Skin of body (tissue), 2 donors: Measurements from ENCODE around the gene BEX4. TPM values are rescaled to one million over a fixed set of nuclear protein-coding genes. Genes with fewer than 3 reads are reported as not detected.

ENCODE experiments used
- DNase-seq: peaks from one replicate; lab custom pipeline; 2025; lab: John Stamatoyannopoulos, UW
- total RNA-seq: library from RNA; depleted of rRNA; stranded (reverse); fragments of >200 nt; gene quantifications from one replicate; pipeline ENCODE4 v1.2.3, GENCODE V29; 2014

The BEX4 gene
- total RNA-seq, 1 donor from 2014 or later: 28.6 TPM

GRCh38 chrX:103236296-103236695, 21.4 kb downstream of the BEX4 start:
- DNase-seq: no peak

GRCh38 chrX:103240155-103240554, 25.2 kb downstream of the BEX4 start:
- no peak for DNase-seq

GRCh38 chrX:103248553-103248952, 33.6 kb downstream of the BEX4 start:
- no peak for DNase-seq

GRCh38 chrX:103249805-103250204, 34.9 kb downstream of the BEX4 start:
- DNase-seq: no peak

- no peak for DNase-seq
Measured at GRCh38 chrX:103250977-103251376, 36.1 kb downstream of the BEX4 start.

- DNase-seq: no peak
Measured at GRCh38 chrX:103253608-103254007, 38.7 kb downstream of the BEX4 start.

- peak; percentile 35 for DNase-seq
Measured at GRCh38 chrX:103254171-103254824, 39.4 kb downstream of the BEX4 start.

GRCh38 chrX:103254921-103255493, 40.1 kb downstream of the BEX4 start, which contains the start of gene TCEAL8:
Gene TCEAL8 (minus strand): TSS chrX:103255155. CDS start chrX:103253979, 1,176 bp downstream.
- peak; percentile 58 for DNase-seq

GRCh38 chrX:103256651-103257050, 41.7 kb downstream of the BEX4 start:
- no peak for DNase-seq

- DNase-seq: no peak
Measured at GRCh38 chrX:103258275-103258674, 43.4 kb downstream of the BEX4 start.

Other genes with a start within 250 kb of the BEX4 start
- gene BEX1, start 150.9 kb upstream of the BEX4 start, total RNA-seq: 0.30 TPM
- gene NXF3, start 122.0 kb upstream of the BEX4 start, total RNA-seq: not detected
- 106 TPM for gene TCEAL8, start 40.0 kb downstream of the BEX4 start, total RNA-seq
- 1.1 TPM for gene TCEAL5, start 61.6 kb downstream of the BEX4 start, total RNA-seq
- 7.8 TPM for gene BEX2, start 95.9 kb downstream of the BEX4 start, total RNA-seq
- 44.0 TPM for gene TCEAL7, start 115.1 kb downstream of the BEX4 start, total RNA-seq
- 81.3 TPM for gene TCEAL9, start 141.4 kb downstream of the BEX4 start, total RNA-seq
- 102 TPM for gene BEX3, start 161.4 kb downstream of the BEX4 start, total RNA-seq